RWPE1 (cell line): Measurements from ENCODE around the gene KRT77.

Source experiments
- CTCF ChIA-PET: fragments of 350-600 bp; sonication (Branson Sonifier 250); formaldehyde crosslinking; extraction: SDS; loops from one replicate; lab custom pipeline; 2021; lab: Yijun Ruan, JAX
- POLR2A ChIA-PET: fragments of 400-600 bp; formaldehyde crosslinking; extraction: SDS; loops from one replicate; lab custom pipeline; 2020; ENCODE audit warnings: antibody characterized with exemption; ENCODE audit not compliant: low non-redundant PET; lab: Yijun Ruan, JAX
- DNase-seq: peaks from one replicate; pipeline ENCODE4 v3.0.0; 2012; ENCODE audit warnings: low spot score
- H3K27ac ChIP-seq: fragments of 450-650 bp; 2 replicates; pipeline ENCODE4 v1.5.1; 2017
- CTCF ChIP-seq: fragments of 450-650 bp; conservative IDR thresholded peaks from 2 replicates; pipeline ENCODE4 v1.5.1; 2017; ENCODE audit warnings: low read depth, mild to moderate bottlenecking

The KRT77 gene

GRCh38 chr12:52661668-52662067 is 41.7 kb downstream of the KRT77 start:
- ChIA-PET CTCF (no interaction called here), POLR2A (no interaction called here)
- no peak for DNase-seq
- H3K27ac ChIP-seq, result no peak overlapping the region
- TF ChIP-seq CTCF, result no peak

GRCh38 chr12:52660934-52661499 is 42.3 kb downstream of the KRT77 start:
- TF ChIP-seq CTCF, result no peak
- ChIA-PET POLR2A (no interaction called here), CTCF (interaction anchor here (0.5 to 0.7 kb wide), 2 partner anchors 193 to 494 kb away, joined by 3 to 4 read pairs; no protein-coding TSS in a partner anchor)
- H3K27ac ChIP-seq, result no peak overlapping the region
- no peak for DNase-seq

GRCh38 chr12:52659951-52660350 is 43.4 kb downstream of the KRT77 start:
- DNase-seq, result no peak
- TF ChIP-seq CTCF, result no peak
- H3K27ac ChIP-seq, result no peak overlapping the region
- ChIA-PET POLR2A (no interaction called here), CTCF (interaction anchor here (0.6 kb wide), 1 partner anchor 809 kb away, joined by 5 read pairs; no protein-coding TSS in a partner anchor)

- DNase-seq, result no peak
- no peak overlapping the region for H3K27ac ChIP-seq
- ChIA-PET POLR2A (no interaction called here), CTCF (interaction anchor here (0.6 kb wide), 1 partner anchor 808 kb away, joined by 5 read pairs; no protein-coding TSS in a partner anchor)
- TF ChIP-seq CTCF, result no peak
Measured at GRCh38 chr12:52659395-52659794, 43.9 kb downstream of the KRT77 start.

- ChIA-PET CTCF (interaction anchor here (0.6 kb wide), 1 partner anchor 207 kb away, joined by 4 read pairs; no protein-coding TSS in a partner anchor), POLR2A (no interaction called here)
- DNase-seq, result no peak
- TF ChIP-seq CTCF, result no peak
- no peak overlapping the region for H3K27ac ChIP-seq
Measured at GRCh38 chr12:52658196-52658595, 45.1 kb downstream of the KRT77 start.

GRCh38 chr12:52657250-52657902 is 45.9 kb downstream of the KRT77 start:
- no peak for DNase-seq
- H3K27ac ChIP-seq, result no peak overlapping the region
- ChIA-PET POLR2A (no interaction called here), CTCF (interaction anchor here (0.7 kb wide), 1 partner anchor 537 kb away, joined by 4 read pairs; no protein-coding TSS in a partner anchor)
- no peak for TF ChIP-seq CTCF
